Myocyte (in vitro differentiated cells): ENCODE measurements around the gene MPPED2. TPM values are rescaled to one million over a fixed set of nuclear protein-coding genes. Genes with fewer than 3 reads are reported as not detected.

Source experiments
- DNase-seq: peaks from one replicate; pipeline ENCODE4 v3.0.0-alpha.2; 2012; ENCODE audit warnings: low read depth
- total RNA-seq: library from RNA; depleted of rRNA; stranded (reverse); fragments of >200 nt; gene quantifications from 2 replicates; pipeline ENCODE4 v1.2.3, GENCODE V29; 2014

MPPED2 gene
- total RNA-seq, 1 donor from 2014 or later = 0.51 TPM

DNA sequence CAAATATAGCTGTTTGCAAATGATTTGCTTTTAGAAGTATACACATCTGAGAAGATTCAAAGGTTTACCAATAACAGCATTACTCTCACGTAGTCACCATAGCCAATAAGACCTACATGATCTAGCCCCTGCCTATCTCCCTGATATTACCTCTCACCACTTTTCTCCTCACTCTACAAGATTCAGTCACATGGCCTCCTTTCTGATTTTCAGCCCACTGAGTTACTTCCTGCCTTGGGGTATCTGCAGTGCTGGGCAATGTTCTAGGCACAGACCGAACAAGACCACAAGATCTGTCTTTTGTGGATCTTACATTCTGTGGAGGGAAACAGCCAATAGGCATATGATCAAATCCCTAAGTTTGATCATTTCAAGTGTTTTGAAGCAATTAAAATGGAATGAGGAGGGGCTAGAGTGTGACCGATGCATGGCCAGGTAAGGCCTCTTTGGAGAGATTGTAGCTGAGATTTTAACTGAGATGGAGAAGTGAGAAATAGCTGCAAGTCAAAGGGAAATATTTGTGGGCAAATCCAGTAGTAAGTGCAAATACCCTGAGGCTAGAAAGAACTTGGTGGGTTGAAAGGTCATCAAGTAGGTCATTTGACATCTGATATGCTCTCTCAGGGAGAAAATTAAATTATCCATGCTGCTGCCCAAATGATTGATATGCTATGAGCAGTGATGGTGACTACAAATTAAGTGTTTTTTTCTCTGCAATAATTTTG lies 220.2 kb downstream of the MPPED2 start:
- DNase-seq = no peak

DNA sequence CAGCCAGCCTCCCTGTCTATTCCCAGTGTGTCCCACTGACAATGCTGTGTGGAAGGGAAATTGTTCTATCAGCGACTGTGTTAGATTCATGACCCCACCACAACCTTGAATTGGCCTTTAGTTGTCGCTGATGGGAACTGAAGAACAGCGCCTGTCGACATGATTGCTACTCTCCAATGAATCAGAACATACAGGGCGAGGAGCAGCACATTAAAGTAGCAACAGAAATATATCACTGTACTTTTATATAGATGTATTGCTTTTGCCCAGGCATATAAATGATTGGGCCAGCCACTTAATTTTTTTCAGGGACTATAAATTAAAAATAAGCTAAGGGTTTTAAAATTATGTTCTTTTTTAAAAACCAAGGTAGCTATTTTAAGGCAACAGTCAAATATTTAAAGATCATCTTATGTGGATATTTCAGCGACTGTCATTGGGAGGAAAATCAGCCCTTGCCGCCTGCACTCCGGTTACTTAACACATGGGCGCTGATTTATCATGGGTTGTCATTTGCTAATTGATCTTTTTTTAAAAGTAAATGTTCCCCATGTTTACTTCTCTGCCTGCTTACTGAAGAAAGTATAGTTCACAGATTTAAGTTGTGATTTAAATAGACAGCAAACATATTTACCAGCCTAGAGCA lies 221.2 kb downstream of the MPPED2 start:
- no peak for DNase-seq

DNA sequence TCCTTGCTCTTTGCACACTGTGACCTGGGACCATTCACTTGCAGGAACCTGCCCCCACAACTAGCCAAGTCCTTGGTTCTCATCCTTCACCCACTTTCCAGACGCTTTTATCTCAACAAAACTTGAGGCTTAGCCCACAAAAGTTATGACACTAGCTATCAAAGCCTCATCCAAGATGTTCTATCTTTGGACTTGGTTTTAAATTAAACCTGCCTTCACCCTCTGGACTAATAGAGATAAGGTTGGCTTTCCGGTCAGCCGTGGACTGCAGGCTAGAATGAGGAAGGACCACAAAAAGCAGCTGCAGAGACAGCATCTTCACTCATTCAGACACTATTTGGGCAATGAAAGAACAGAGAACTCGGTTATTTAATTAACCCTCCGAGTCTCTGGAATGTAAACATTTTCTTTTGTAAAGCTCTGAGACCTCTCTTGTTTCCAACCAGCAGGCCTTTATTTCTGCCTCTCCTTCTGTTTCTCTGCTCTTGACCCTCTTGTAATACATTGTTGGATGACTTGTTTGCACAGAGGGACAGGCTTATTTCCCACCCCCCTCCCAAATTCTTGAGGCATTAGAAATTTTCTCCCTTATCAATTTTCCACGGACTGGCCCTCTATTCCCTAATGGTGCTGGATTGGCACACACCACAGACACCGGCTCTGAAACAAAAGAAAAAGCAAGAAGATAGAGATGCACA lies 221.9 kb downstream of the MPPED2 start:
- no peak for DNase-seq

DNA sequence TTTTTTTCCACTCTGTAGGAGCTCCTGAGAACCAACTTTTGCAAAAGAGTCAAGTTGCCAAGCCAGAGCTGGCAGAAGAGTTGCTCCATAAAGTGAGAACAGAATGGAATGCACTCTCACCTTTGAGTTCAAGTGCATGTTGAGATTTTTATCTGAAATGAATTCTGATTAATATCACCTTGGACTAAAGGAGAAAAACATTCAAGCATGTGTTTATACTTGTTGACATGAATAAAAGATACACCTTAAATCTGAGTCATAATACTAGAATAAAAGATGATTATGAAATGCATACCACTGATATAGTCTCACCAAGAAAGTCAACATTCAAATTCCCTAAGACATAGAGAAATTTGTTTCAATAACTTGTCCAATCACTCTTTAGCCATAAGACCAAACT lies 225.4 kb downstream of the MPPED2 start:
- no peak for DNase-seq
